ENCODE results near the gene SIM2.

SIM2 gene

DNA sequence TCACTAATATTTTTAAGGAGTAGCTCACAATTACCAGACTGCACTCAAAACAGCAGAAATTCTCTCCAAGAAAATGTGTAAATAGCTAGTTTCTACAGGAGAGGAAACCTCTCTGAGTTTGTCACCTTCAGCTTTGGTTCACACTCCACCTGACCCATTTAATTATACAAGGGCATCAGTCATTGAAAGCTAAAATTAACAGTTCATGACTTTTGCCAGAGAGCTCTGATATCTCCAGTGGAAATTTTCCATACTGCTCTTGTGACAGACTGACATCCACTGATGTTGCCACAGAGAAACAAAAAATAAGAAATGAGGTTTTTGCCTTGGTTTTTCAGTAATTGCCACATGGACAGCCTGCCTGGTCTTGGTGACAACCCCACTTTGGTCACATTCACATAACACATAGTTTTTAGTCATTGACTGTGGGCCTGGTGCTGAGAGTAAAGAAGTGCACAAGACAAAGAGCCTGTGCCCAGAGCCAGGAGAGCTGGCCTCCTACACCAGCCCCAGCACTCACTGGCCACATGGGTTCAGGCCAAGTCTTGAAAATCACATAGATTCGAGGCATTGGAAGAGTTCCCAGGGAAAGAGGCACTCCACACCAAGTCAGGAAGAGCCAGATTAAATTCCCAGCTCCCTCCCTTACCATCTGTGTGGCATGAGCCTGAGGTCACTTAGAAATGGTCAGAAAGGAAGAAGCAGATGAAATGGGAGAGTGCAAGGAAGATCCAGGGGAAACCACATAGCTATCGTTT, 13.8 kb upstream of the SIM2 start:
- in situ Hi-C loops (cut with MboI; ENCODE audit: low sequenced_read_pairs) = no loop called here

DNA sequence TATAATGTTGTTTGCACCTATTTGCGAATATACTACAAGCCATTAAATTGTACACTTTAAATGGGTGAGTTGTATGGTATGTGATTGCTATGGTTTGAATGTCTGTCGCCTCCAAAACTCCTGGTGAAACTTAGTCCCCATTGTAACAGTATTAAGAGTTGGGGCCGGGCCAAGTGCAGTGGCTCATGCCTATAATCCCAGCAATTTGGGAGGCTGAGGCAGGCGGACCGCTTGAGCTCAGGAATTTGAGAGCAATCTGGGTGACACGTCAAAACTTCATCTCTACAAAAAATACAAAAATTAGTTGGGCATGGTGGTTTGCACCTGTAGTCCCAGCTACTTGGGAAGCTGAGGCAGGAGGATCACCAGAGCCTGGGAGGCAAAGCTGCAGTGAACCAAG, 12.0 kb upstream of the SIM2 start:
- in situ Hi-C loops (cut with MboI; ENCODE audit: low sequenced_read_pairs) = no loop called here

GRCh38 chr21:36688324-36688723, 10.6 kb upstream of the SIM2 start:
- in situ Hi-C loops (cut with MboI; ENCODE audit: low sequenced_read_pairs) = no loop called here

GRCh38 chr21:36689324-36689723, 9.6 kb upstream of the SIM2 start:
- in situ Hi-C loops (cut with MboI; ENCODE audit: low sequenced_read_pairs) = no loop called here

DNA sequence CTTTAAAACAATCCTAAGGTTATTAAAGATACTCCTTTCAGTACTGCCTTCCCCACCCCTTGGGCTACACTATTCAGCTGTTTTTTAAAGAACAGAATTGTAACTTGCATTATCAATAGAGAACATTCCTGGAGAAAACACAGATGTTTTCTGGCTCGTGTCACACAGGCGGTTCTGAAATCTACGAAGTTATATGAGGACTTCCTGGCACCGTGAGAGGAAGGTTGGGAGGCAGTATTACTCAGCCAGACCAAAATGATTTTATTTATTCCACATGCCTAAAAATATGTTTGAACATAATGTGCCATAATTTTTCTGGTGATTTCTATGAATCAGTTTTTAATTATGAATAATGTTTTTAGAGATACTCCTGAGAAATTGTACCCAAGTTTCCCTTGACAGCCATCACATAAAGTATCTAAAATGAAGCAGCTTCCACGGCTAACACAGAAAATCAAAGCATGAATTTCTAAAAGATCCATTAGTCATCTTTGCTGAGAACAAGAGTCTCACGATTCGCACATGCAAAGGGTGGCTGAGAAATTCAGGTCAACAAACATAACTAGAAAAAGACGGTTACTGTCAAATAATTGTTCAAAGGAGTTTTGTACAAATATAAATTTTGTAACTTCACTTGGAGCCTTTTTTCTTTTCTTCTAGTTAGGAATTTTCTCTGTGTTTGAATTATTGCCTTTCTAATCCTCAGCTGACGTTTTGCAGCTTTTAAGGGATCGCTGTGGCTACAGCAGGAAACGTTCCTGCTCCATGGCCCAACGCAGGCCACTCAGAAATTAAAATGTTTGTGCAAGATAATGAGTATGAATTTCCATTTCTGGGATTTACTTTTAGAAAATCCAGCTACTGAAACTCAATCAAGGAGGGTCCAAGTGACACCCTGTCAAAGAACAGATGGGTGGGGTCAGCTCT, 8.0 kb upstream of the SIM2 start:
- in situ Hi-C loops (cut with MboI; ENCODE audit: low sequenced_read_pairs) = no loop called here

DNA sequence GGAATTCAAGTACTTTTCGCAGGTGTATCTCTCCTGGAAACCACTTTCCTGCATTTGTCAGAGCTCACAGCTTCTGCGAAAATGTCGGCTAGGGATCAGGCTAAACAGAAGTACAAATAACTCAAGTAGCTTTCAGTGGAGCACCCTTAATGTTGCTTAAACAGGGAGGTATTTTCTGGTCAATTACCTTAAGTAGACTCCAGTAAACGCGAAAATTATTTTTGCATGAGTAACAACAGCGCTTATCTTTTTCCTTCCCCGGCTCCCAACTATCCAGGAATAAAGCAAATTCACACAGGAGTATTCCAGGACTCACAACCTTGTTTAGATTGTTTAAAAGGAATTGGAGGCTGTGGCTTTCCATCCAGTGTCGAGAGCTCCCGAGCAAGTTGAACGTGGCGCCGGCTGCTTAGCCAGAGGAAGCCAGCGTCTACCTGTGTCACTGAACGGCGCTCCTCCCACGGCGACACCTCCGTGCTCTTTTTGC, 7.3 kb upstream of the SIM2 start:
- in situ Hi-C loops (cut with MboI; ENCODE audit: low sequenced_read_pairs) = no loop called here

- in situ Hi-C loops (cut with MboI; ENCODE audit: low sequenced_read_pairs) = no loop called here
Measured at GRCh38 chr21:36692114-36692834, 6.6 kb upstream of the SIM2 start.

DNA sequence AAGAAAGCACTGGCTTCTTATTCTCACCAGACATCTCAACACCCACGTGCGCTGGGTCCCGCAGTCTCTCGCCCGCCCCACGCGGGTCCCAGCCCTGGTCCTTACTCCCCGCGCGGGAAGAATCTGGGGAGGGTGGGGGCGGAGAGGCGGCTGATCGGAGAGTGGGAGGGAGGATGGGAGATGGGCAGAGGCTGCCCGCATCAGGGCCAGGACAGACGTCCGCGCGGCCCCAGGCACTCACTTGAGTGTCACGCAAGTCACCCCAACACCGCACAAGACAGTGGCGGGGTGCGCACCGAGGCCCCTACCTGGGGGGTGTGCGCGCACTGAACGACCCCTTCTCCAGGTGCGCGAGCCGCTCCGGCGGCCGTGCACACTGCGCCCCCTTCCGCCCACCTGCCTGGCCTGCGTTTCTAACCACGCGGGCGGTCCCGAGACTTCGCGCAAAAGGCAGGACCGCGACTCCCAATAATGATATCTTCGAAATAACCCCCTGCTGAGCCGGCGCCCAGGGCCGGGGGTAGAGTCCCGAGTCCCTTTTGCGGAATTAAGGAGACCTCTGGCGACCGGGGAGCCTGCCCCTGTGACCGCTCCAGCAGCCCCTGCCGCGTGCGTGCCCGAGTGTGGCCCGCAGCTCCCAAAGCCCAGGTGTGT, 6.0 kb upstream of the SIM2 start:
- in situ Hi-C loops (cut with MboI; ENCODE audit: low sequenced_read_pairs) = no loop called here

GRCh38 chr21:36693489-36694030, 5.4 kb upstream of the SIM2 start:
- in situ Hi-C loops (cut with MboI; ENCODE audit: low sequenced_read_pairs) = no loop called here

- in situ Hi-C loops (cut with MboI; ENCODE audit: low sequenced_read_pairs) = no loop called here
Measured at GRCh38 chr21:36694031-36694515, 4.8 kb upstream of the SIM2 start.

- in situ Hi-C loops (cut with MboI; ENCODE audit: low sequenced_read_pairs) = no loop called here
Measured at GRCh38 chr21:36694593-36695282, 4.2 kb upstream of the SIM2 start.

GRCh38 chr21:36695283-36695634, 3.7 kb upstream of the SIM2 start:
- in situ Hi-C loops (cut with MboI; ENCODE audit: low sequenced_read_pairs) = no loop called here

DNA sequence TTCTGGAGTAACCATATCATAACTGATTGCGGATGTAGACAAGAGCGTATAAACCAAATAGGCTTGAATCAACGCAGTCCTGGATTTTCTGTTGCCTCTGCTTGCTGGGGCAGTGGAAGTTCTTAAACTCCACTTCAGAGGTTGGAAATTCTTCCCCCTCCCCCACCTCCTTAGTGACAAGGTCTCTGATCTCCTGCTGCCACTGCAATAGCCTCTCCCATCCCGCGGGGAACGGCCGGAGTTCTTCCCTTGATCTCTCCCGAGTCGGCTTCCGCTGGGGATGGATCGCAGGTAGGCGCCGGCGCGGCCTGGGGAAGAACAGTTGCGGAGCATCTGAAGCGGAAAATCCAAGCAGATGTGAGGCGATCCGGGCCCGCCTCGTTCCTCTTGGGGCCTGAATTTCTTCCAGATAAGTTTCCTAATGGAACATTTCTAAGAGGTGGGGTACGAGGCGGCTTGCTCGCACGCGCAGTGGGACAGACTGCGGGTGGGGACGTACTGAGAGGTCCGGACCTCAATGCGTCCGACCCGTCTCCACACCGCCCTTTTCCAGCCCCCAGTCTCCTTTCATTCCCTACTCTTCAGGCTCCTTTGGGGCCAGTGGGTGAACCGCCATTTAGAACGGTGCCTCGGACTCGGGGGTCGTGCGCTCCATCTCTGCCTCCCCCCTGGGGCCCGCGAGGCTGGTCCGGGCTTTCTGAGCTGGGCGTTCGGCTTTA, 3.1 kb upstream of the SIM2 start:
- in situ Hi-C loops (cut with MboI; ENCODE audit: low sequenced_read_pairs) = no loop called here

GRCh38 chr21:36696390-36697059, 2.4 kb upstream of the SIM2 start:
- in situ Hi-C loops (cut with MboI; ENCODE audit: low sequenced_read_pairs) = no loop called here

GRCh38 chr21:36697060-36697850, 1.7 kb upstream of the SIM2 start:
- in situ Hi-C loops (cut with MboI; ENCODE audit: low sequenced_read_pairs) = no loop called here

DNA sequence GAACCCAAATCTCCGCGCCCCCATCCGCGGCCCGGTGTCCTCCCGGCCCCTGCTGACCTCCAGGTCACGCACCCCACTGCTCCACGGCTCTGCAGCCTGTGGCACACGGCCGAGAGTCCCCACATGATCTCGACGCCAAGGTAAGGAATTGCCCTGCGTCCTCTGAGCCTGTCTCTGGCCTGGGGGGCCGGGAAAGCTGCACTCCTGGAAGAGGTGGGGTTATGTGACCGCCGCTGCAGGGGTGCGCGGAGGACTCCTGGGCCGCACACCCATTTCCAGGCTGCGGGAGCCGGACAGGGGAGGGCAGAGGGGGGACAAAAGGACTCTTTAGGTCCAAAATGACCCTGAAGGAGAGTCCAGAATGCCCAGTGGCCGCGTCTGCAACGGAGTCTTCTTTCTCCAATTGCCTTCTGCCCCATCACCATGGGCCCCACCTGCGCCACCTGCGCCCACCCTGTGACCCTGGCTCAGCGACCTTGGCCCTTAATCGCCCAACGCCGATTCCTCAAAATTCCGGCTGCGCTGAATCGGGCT, 997 bp upstream of the SIM2 start:
- in situ Hi-C loops (cut with MboI; ENCODE audit: low sequenced_read_pairs) = no loop called here

GRCh38 chr21:36698385-36698980, 432 bp upstream of the SIM2 start:
- in situ Hi-C loops (cut with MboI; ENCODE audit: low sequenced_read_pairs) = no loop called here

Measured in HL-60/S4 treated with retinoic acid at 250 ng/mL for 4 days and 3 days (cell line).